Fibroblast of the aortic adventitia (primary cell): Measurements from ENCODE around the gene CIB4. TPM values are rescaled to one million over a fixed set of nuclear protein-coding genes. Genes with fewer than 3 reads are reported as not detected.

ENCODE experiments used
- DNase-seq: peaks from one replicate; pipeline ENCODE4 v3.0.0-alpha.2; 2010; ENCODE audit warnings: low read depth
- H3K4me3 ChIP-seq: 2 replicates; pipeline ENCODE4 v1.5.1; 2011; ENCODE audit warnings: low read depth, mild to moderate bottlenecking, control low read depth, low read length, moderate library complexity
- CTCF ChIP-seq: IDR thresholded peaks from 2 replicates; pipeline ENCODE4 v1.5.1; 2011; ENCODE audit warnings: mild to moderate bottlenecking, low read length, control low read depth, inconsistent platforms; ENCODE audit not compliant: insufficient read depth
- total RNA-seq: library from RNA; depleted of rRNA; stranded (reverse); fragments of >200 nt; gene quantifications from 2 replicates; pipeline ENCODE4 v1.2.3, GENCODE V29; 2012; ENCODE audit warnings: low replicate concordance

CIB4 gene
- total RNA-seq, 1 donor: not detected

DNA sequence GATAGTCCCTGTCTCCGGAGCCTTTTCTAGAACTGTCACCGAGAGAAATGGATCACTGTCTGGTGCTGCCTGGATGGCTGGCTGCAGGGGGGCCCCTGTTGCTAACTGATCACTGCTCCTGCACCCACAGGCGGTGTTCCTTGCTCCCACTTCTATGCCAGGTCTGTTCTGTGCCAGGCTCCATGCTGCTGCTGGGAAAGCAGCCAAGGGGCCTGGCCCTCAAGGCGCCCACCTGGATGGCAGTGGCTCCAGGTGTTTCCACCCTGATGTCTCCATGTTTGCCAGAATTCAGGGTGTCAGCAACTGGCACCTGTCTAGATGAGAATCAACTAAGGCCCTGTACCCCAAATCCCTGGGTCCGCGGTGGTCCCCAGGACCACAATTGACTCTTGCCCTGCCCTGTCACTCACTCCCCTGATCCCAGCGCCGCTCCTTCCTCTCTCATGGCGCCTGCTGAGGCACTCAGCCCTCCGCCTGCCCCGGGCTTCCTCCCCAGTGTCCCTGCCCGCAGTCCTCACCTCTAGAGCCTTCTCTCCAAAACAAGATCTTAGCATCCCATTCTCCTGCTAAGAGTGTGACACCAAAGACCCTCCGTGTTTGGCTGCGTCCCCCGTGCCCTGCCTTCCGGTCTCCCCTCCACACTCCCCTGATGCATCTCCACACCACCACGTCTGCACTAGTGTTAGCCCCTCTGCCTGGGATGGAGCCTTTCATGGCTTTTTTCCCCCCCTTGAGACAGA lies 90.7 kb downstream of the CIB4 start:
- no peak for TF ChIP-seq CTCF
- H3K4me3 ChIP-seq: no peak overlapping the region
- no peak for DNase-seq

GRCh38 chr2:26542676-26543505 lies 98.3 kb downstream of the CIB4 start:
- no peak for DNase-seq
- no peak for TF ChIP-seq CTCF
- H3K4me3 ChIP-seq: no peak overlapping the region

- TF ChIP-seq CTCF: no peak
- H3K4me3 ChIP-seq: no peak overlapping the region
- no peak for DNase-seq
Observed at GRCh38 chr2:26542194-26542455, 99.0 kb downstream of the CIB4 start.

DNA sequence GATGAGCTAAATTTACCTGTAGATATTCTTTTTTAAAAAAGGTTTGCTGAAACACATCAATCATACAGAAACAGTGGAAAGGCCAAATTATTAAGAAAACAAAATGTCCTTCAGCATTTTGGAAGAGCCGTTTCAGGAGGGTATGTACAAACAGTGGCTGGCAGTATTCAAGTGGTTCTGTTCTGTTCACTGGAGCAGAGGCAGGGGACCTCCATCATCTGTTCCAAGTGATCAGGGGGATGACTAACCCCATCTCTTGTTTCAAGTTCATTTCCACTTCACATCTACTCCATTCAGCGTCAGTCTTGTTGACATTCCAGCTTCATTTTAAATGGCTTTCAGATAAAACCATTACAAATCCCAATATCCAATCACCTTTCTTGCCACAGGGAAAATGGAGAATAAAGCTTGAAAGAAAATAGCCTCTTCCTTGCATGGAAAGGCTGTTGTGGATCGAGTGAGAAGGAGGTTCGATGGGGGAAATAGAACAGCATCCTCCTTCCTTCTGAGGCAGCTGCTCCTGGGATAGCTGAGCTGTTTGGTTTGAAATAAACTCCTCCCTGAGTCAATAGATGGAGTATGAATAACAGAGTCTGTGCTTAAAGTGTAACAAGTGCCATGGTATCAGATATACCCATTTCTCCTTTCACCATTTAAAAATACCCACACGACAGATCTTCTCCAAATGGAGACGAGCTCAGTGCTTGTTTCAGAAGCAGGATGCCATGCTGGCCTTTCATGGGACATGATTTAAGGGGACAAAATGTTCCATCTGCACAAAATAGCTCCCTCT lies 99.6 kb downstream of the CIB4 start:
- no peak for TF ChIP-seq CTCF
- DNase-seq: no peak
- H3K4me3 ChIP-seq: no peak overlapping the region

- H3K4me3 ChIP-seq: no peak overlapping the region
- no peak for DNase-seq
- no peak for TF ChIP-seq CTCF
Observed at GRCh38 chr2:26540961-26541360, 100.2 kb downstream of the CIB4 start.

- no peak for DNase-seq
- TF ChIP-seq CTCF: no peak
- no peak overlapping the region for H3K4me3 ChIP-seq
Observed at GRCh38 chr2:26540306-26540705, 100.9 kb downstream of the CIB4 start.
